Stimulated activated naive CD8-positive, alpha-beta T cell treated with anti-CD3 and anti-CD28 coated beads, Interleukin-15, amount 100 ng/mL, for 72 hours (primary cell): Measurements from ENCODE around the gene LIX1.
"Not testable (repeated sequence)": the region's sequence is repeated elsewhere in the genome, so short reads cannot be mapped to it uniquely, and the experiment has no call there.

Experiments used
- ATAC-seq: fragments of 150-1000 bp; cut with Tn5 transposase; 2 replicates; pipeline ENCODE4 v1.10.0; 2021; ENCODE audit warnings: mild to moderate bottlenecking, moderate library complexity
- DNase-seq, 2 donors: peaks; one replicate each; pipeline ENCODE4 v3.0.0; 2021 to 2022
- H3K27ac Mint-ChIP-seq, 2 donors: one replicate each; pipeline ENCODE4 v1.8.0; 2022; ENCODE audit warnings: mild to moderate bottlenecking in 2 of 2, mixed read lengths in 2 of 2, moderate library complexity in 2 of 2
- H3K27me3 Mint-ChIP-seq: one replicate; pipeline ENCODE4 v1.8.0; 2022; ENCODE audit warnings: mixed read lengths
- H3K4me1 Mint-ChIP-seq: one replicate; pipeline ENCODE4 v1.8.0; 2022; ENCODE audit warnings: mild to moderate bottlenecking, mixed read lengths
- H3K4me3 Mint-ChIP-seq, 2 donors: one replicate each; pipeline ENCODE4 v1.8.0; 2022; ENCODE audit warnings: mild to moderate bottlenecking in 2 of 2, mixed read lengths in 2 of 2, moderate library complexity in 1 of 2
- H3K9me3 Mint-ChIP-seq, 2 donors: one replicate each; pipeline ENCODE4 v1.8.0; 2022; ENCODE audit warnings: mixed read lengths in 2 of 2

The LIX1 gene

DNA sequence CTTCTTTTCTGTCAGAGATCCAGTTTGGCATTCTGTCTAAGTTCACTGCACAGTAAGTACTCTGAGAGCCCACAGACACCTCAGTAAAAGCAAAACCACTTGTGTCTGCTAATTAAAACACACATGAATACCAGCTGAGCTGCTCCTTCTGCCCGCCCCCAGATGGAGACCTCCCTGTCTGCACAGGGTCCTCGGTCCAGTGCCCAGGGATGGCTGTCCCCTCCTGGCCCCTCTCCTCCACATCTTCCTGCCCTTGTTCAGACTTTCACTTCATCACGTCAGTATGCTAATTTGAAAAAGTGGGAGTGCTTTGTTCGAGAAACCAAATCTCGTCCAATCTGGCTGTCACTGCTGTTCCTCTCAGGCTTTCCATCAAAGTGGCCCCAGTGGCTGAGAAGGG lies 43.5 kb downstream of the LIX1 start:
- H3K4me3 Mint-ChIP-seq, result no peak overlapping the region
- ATAC-seq (no peak), DNase-seq (no peak)
- H3K4me1 Mint-ChIP-seq, result peaks cover 22% of the 10 kb centered on the region
- no peaks in the 10 kb centered on the region for H3K9me3 Mint-ChIP-seq
- no peaks in the 10 kb centered on the region for H3K27me3 Mint-ChIP-seq
- H3K27ac Mint-ChIP-seq, result no peak overlapping the region

DNA sequence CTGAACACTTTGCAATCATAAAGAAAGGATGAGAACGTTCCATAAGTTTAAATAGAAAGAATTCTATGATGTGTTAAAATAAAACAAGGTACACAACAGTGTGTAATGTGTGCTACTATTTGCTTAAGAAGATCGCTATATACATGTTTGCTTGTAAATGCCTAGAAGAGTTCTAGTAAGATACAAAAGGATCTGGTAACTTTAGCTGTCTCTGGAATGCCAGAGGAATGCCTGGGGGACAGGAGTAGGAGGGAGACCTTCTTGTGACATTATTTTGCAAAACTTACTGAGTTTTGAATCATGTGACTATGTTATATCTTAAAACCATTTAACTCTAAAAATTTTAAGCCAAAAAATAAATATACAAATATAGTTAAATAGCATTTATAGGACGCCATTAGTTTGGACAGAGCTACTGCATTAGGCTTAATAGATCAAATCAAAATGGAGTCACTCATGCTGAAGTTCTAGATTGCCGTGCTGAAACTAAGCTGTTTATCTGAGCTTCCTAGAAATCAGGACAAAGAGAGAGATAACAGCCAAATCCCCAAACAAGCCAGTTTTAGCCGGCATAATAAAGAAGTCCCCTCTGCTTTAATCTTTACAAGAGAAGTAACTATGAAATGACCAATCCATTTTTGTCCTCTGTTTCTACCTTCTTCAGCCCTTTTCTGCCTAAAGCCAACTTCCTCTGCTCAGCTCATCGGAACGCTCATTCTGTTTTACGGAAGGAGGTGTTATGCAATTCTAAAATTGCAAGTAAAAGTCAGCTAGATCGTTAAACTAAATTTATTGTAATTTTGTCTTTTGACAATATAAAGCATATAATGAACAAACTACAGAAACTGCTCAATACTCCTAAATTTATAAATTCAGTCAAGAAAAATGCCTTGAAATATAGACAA lies 44.8 kb downstream of the LIX1 start:
- DNase-seq (no peak), ATAC-seq (no peak)
- Mint-ChIP-seq H3K4me3 (no peak overlapping the region), H3K9me3 (no peaks in the 10 kb centered on the region), H3K27me3 (no peaks in the 10 kb centered on the region), H3K4me1 (peaks cover 22% of the 10 kb centered on the region), H3K27ac (no peak overlapping the region)

DNA sequence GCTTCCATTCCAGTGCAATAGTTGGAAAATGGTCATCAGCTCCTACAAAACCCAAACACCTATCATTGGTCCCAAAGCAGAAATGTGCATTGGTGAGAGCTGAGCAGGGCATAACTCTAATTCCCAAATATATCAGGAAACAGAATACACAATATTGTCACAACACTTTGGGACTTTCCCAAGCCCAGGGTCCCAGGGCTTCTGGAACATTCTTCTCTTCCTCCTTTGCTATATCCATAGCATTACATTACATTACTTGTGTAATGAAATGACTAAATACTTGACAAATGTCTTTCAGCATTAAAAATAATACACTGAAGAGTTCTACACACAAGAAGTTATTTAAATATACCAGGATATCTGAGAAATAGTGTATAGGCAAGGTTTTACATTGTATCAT lies 45.6 kb downstream of the LIX1 start:
- H3K27ac Mint-ChIP-seq, result no peak overlapping the region
- no peaks in the 10 kb centered on the region for H3K9me3 Mint-ChIP-seq
- H3K4me1 Mint-ChIP-seq, result peaks cover 22% of the 10 kb centered on the region
- H3K4me3 Mint-ChIP-seq, result no peak overlapping the region
- ATAC-seq, result no peak
- DNase-seq, result no peak
- no peaks in the 10 kb centered on the region for H3K27me3 Mint-ChIP-seq

DNA sequence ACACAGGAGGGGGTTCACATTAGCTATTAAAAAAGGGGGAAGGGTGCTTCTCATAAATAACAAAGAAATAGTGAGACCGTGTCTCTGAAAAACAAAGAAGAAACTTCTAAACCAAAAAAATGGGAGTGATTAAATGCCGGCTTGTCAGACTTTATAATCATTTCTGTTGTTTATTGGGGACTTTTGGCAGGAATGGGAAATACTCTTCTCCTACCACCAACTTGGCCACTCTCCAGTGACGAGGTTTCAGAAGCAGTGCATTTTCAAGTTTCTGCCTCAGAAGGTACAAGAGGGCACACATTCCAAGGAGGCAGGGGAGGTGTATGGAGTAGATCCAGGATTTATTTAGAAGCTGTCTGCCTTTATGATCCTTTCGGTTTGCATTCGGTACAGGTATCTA lies 46.2 kb downstream of the LIX1 start:
- Mint-ChIP-seq H3K4me3 (no peak overlapping the region), H3K27me3 (no peaks in the 10 kb centered on the region), H3K9me3 (no peaks in the 10 kb centered on the region), H3K4me1 (peaks cover 22% of the 10 kb centered on the region), H3K27ac (no peak overlapping the region)
- no peak for DNase-seq
- no peak for ATAC-seq

DNA sequence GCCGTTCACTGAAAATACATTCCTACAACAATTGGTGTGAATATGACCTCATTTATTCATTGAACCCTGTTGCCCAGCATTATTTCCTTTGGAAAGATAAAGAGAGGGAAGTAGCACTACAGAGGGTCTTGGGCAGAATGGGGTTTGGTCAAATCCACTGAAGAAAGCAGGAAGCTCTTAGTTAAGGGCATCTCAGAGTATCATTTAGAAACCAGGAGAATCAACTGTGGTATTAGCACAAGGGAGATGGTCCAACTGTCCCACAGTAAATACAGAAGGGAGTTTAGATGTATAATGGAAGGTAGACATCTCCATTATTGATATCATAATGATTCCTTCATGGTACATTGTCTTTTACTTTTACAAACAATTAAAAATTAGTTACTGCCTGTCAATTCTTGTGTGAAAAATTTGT lies 47.1 kb downstream of the LIX1 start:
- H3K4me3 Mint-ChIP-seq, result peak overlapping the region; percentile 59 to 73
- DNase-seq, result no peak
- no peaks in the 10 kb centered on the region for H3K27me3 Mint-ChIP-seq
- ATAC-seq, result peak; percentile 63
- peak overlapping the region in 1 of 2 donors; percentile 91 for H3K27ac Mint-ChIP-seq
- H3K9me3 Mint-ChIP-seq, result no peaks in the 10 kb centered on the region
- H3K4me1 Mint-ChIP-seq, result peaks cover 22% of the 10 kb centered on the region

DNA sequence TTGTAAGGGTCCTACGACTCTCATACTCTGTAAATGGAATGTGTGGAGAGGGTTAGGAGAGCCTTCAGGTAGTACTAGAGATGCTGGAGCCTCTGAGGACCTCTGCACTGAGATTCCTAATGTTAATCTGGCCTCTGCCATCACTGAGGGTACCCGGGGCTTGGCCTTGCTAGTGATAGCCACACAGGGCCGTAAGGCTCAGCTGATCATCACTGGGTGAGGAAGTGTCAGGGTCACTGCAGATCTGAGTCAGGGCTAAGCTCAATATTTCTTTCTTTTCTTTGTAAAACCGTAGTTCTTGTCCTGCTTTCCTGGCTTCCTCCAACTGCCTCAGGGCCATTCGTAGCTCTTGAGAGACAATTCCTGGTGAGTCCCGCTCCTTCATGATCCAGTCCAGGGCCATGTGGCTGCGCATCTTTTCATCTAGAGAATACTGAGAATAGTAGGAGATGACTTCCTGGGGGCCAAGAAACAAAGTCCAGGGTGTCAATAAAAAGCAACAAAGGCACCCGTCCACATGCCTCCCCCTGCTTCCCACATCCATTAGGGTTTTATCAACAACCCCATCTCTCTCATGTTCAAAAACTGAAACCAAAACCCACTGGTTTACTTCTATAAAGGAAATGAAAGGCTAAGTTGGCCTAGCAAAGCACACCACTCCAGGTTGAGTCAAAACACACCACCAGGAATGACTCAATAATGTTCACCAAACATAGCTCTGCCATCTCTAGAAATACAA lies 47.7 kb downstream of the LIX1 start:
- H3K4me3 Mint-ChIP-seq, result peak overlapping the region; percentile 59 to 73
- peaks cover 22% of the 10 kb centered on the region for H3K4me1 Mint-ChIP-seq
- no peaks in the 10 kb centered on the region for H3K9me3 Mint-ChIP-seq
- no peaks in the 10 kb centered on the region for H3K27me3 Mint-ChIP-seq
- ATAC-seq (peak; percentile 99), DNase-seq (peak; percentile 47 to 65)
- peak overlapping the region in 1 of 2 donors; percentile 91 for H3K27ac Mint-ChIP-seq

DNA sequence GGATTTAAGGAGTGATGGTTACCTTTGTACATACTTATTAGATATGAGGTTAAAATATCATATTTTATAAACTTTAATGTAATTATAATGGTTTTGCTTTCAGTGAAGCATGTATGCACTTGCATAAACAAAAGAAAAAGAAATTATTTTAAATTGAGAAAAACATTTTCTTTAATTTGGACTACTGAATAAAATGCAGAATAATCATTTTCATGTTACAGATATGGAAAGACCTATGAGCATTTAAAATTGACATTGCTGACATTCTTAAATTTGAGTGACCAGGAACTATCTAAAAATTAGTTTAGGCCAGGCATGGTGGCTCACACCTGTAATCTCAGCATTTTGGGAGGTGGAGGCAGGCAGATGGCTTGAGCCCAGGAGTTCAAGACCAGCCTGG lies 49.2 kb downstream of the LIX1 start:
- H3K4me1 Mint-ChIP-seq, result peaks cover 22% of the 10 kb centered on the region
- no peaks in the 10 kb centered on the region for H3K9me3 Mint-ChIP-seq
- ATAC-seq, result no peak
- H3K4me3 Mint-ChIP-seq, result no peak overlapping the region
- H3K27ac Mint-ChIP-seq, result no peak overlapping the region
- no peak for DNase-seq
- H3K27me3 Mint-ChIP-seq, result no peaks in the 10 kb centered on the region

DNA sequence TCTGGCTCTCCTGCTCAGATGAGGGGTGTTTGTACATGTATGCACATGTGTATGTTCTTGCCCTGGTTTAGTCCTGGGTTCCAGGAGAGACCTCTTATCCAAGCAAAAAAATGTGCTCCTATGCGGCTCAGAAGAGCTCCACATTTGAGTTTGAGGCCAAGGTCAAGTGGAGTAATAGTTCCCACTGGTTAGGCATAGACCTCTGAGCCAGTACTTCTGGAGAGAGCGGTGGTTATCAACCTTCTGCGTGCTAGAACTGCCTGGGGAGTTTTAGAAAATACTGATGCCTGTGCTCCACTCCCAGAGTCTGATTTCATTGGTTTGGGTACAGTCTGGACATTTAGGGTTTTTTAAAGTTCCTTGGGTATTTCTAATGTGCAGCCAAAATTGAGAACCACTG lies 51.5 kb downstream of the LIX1 start:
- no peak overlapping the region for H3K27ac Mint-ChIP-seq
- peaks cover 16% of the 10 kb centered on the region for H3K4me1 Mint-ChIP-seq
- H3K4me3 Mint-ChIP-seq, result no peak overlapping the region
- DNase-seq (no peak), ATAC-seq (no peak)
- H3K27me3 Mint-ChIP-seq, result no peaks in the 10 kb centered on the region
- no peaks in the 10 kb centered on the region for H3K9me3 Mint-ChIP-seq

DNA sequence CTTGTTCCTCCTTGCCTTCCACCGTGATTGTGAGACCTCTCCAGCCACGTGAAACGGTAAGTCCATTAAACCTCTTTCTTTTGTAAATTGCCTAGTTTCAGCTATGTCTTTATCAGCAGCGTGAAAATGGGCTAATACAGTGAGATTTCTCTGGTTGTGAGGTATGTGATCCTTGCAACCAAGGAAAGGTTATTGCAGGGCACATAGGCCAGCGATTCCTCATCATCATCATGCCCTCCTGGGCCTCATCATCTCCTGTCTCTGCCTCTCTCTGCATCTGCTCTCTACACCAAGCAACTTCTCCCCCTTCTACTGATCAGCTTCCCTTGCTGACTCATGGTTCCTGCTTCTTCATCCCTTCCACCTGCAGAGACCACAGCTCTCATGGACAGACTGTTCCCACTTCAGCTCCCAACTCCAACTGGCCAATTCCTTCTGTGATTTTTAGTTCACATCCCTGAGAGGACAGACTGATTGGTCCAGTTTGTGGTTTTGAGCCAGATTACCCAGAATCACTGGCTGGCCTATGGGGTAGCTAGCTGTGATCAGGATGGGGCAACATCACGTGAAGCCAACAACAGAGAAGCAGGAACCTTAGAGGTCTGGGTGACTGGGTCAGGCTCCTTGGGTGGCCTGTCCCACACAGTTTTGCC lies 53.1 kb downstream of the LIX1 start:
- Mint-ChIP-seq H3K9me3 (peaks cover 0 to 6% of the 10 kb centered on the region in 2 donors), H3K4me3 (no peak overlapping the region), H3K27me3 (no peaks in the 10 kb centered on the region), H3K27ac (no peak overlapping the region), H3K4me1 (no peaks in the 10 kb centered on the region)
- ATAC-seq (no peak), DNase-seq (no peak)

DNA sequence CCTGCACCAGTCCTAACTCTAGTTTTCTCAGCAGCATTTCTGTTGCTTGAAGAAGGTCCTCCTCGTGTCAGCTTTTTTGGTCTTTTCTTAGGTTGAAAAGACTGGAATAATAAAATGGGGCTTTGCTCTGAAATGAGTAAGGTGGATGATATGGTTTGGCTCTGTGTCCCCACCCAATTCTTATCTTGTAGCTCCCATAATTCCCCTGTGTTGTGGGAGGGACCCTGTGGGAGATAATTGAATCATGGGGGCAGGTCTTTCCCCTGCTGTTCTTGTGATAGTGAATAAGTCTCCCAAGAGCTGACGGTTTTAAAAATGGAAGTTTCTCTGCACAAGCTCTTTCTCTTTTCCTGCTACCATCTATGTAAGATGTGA lies 53.6 kb downstream of the LIX1 start:
- ATAC-seq (no peak), DNase-seq (no peak)
- H3K27me3 Mint-ChIP-seq, result no peaks in the 10 kb centered on the region
- no peaks in the 10 kb centered on the region for H3K4me1 Mint-ChIP-seq
- peaks cover 0 to 8% of the 10 kb centered on the region in 2 donors for H3K9me3 Mint-ChIP-seq
- no peak overlapping the region for H3K4me3 Mint-ChIP-seq
- no peak overlapping the region for H3K27ac Mint-ChIP-seq

DNA sequence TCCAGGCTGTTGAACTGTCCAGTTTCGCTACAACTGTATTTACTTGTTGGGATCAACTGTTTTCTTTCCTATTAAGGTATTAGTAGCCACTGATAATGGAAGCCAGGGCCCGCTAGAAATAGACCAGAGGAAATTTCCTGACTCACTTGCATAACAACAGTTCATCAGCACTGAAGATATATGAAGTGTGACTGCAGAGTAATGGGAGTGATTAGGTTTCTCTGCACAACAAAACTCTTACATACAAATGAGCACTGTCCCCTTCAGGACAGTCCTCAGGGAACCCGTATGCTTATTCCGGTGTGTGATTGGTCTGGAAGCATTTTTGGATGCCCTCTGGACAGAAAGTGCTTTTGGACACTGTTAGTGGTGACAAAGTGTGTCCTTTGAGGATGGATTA lies 55.3 kb downstream of the LIX1 start:
- no peak overlapping the region for H3K4me3 Mint-ChIP-seq
- no peak for ATAC-seq
- DNase-seq, result no peak
- peaks cover 3% of the 10 kb centered on the region for H3K4me1 Mint-ChIP-seq
- H3K27me3 Mint-ChIP-seq, result no peaks in the 10 kb centered on the region
- no peak overlapping the region for H3K27ac Mint-ChIP-seq
- peaks cover 0 to 8% of the 10 kb centered on the region in 2 donors for H3K9me3 Mint-ChIP-seq

DNA sequence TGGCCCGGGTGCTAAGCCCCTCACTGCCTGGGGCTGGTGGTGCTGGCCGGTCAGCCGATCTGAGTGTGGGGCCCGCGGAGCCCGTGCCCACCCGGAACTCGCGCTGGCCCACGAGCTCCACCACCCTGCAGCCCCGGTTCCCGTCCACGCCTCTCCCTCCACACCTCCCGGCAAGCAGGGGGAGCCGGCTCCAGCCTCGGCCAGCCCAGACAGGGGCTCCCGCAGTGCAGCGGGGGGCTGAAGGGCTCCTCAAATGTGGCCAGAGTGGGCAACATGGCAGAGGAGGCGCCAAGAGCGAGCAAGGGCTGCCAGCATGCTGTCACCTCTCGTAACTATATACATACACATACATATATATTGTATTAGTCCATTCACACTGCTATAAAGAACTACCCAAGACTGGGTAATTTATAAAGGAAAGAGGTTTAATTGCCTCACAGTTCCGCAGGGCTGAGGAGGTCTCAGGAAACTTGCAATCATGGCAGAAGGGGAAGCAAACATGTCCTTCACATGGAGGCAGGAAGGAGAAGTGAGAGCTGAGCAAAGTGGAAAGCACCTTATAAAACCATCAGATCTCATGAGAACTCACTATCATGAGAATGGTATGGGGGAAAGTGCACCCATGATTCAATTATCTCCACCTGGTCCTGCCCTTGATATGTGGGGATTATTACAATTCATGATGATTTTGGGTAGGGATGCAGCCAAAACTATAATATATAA lies 56.8 kb downstream of the LIX1 start:
- ATAC-seq (no peak), DNase-seq (no peak)
- no peaks in the 10 kb centered on the region for H3K27me3 Mint-ChIP-seq
- peaks cover 8% of the 10 kb centered on the region for H3K4me1 Mint-ChIP-seq
- no peak overlapping the region for H3K27ac Mint-ChIP-seq
- H3K9me3 Mint-ChIP-seq, result peaks cover 0 to 8% of the 10 kb centered on the region in 2 donors
- H3K4me3 Mint-ChIP-seq, result no peak overlapping the region

DNA sequence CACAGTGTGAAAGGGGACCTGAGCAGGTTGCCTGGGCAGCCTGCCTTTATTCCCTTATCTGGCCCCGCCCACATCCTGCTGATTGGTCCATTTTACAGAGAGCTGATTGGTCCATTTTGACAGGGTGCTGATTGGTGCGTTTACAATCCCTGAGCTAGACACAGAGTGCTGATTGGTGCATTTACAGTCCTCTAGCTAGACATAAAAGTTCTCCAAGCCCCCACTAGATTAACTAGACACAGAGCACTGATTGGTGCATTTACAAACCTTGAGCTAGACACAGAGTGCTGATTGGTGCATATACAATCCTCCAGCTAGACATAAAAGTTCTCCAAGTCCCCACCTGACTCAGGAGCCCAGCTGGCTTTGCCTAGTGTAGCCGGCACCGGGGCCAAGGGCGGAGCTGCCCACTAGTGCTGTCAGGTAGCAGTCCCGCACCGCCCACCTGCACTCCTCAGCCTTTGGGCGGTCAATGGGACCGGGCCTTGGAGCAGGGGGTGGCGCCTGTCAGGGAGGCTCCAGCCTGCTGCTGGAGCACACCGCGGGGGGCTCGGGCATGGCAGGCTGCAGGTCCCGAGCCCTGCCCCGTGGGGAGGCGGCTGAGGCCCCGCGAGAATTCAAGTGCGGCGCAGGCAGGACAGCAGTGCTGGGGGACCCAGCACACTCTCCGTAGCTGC lies 57.5 kb downstream of the LIX1 start:
- H3K9me3 Mint-ChIP-seq, ATAC-seq, H3K27ac Mint-ChIP-seq, H3K4me1 Mint-ChIP-seq, DNase-seq, H3K4me3 Mint-ChIP-seq, H3K27me3 Mint-ChIP-seq: not testable (repeated sequence)

DNA sequence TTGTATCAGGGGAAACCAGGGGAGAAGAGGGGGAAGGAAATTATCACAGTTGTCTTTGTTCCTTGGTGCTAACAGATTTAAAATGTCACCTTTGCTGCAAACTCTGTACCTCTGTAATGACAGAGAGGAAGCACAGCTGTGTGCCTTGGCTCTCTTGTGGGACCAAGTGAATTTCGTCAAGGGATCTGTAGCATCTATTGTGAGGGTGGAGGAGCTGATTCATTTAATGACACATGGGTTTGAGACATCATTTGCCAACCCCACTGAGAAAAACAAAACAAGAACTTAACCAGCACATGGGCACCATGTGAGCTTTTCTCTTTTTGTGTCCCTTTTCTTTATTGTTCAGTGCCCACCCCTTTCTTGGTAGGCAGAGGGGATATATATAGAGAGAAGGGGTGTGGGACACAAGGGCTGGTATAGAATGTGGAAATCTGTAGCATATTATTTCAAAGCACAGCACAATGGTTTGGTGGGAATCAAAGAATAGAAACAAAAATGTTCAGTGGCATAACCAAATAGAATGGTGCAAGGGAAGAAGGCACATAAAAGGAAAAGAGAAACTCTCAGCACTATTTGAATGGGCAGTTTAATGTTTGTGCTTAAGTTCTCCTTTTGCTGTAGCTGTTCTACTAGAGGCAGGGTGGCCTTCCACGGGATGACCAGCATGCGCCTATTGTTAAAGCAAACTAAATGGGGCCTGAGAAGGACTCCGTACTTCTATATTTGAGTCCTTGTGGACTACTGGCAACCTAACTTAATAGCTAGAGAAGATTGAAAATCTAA lies 63.3 kb downstream of the LIX1 start:
- DNase-seq (no peak), ATAC-seq (peak; percentile 50)
- Mint-ChIP-seq H3K27me3 (peaks cover 12% of the 10 kb centered on the region), H3K4me3 (no peak overlapping the region), H3K27ac (no peak overlapping the region), H3K4me1 (peaks cover 16% of the 10 kb centered on the region), H3K9me3 (peaks cover 0 to 2% of the 10 kb centered on the region in 2 donors)
